ENCODE results near the gene RELL2.

RELL2 gene

GRCh38 chr5:141618804-141619554 is 17.8 kb upstream of the RELL2 start, which contains the start of gene DIAPH1:
TSS of gene DIAPH1 (minus strand) at chr5:141619000. CDS start at chr5:141618914, 86 bp downstream.
- Histone ChIP-seq H3K36me3 (ENCODE audit: control insufficient read depth, low read length) (peaks cover 62% of the 10 kb centered on the region), H3K9me2 (replicated peaks; ENCODE audit: control insufficient read depth, low read length) (no peaks in the 10 kb centered on the region), H4K20me1 (ENCODE audit: control insufficient read depth, insufficient read depth, low read depth, low read length) (peaks cover 7% of the 10 kb centered on the region; the same call in 1 of the 2 replicates), H3K27me3 (ENCODE audit: control insufficient read depth, low read length) (no peaks in the 10 kb centered on the region), H3F3A (ENCODE audit: control insufficient read depth, insufficient read depth) (peaks cover 16% of the 10 kb centered on the region), H3K79me2 (ENCODE audit: control insufficient read depth, low read length) (peaks cover 46% of the 10 kb centered on the region), H3K4me3 (ENCODE audit: low read length) (peak within 1 kb of the TSS; percentile 71), H3K4me1 (ENCODE audit: control insufficient read depth, low read length) (peaks cover 45% of the 10 kb centered on the region), H3K4me2 (ENCODE audit: low read length) (peak within 1 kb of the TSS; percentile 71), H3K27ac (ENCODE audit: low read depth, low read length) (peak within 1 kb of the TSS; percentile 51), H3K9me3 (ENCODE audit: control insufficient read depth, insufficient read depth, low read length) (no peaks in the 10 kb centered on the region)
- no peak for TF ChIP-seq EZH2phosphoT487 (IDR thresholded peaks at IDR 0.05; ENCODE audit: borderline replicate concordance, low read length)
- TF ChIP-seq, protein P1, sequence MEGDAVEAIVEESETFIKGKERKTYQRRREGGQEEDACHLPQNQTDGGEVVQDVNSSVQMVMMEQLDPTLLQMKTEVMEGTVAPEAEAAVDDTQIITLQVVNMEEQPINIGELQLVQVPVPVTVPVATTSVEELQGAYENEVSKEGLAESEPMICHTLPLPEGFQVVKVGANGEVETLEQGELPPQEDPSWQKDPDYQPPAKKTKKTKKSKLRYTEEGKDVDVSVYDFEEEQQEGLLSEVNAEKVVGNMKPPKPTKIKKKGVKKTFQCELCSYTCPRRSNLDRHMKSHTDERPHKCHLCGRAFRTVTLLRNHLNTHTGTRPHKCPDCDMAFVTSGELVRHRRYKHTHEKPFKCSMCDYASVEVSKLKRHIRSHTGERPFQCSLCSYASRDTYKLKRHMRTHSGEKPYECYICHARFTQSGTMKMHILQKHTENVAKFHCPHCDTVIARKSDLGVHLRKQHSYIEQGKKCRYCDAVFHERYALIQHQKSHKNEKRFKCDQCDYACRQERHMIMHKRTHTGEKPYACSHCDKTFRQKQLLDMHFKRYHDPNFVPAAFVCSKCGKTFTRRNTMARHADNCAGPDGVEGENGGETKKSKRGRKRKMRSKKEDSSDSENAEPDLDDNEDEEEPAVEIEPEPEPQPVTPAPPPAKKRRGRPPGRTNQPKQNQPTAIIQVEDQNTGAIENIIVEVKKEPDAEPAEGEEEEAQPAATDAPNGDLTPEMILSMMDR (IDR thresholded peaks at IDR 0.05; ENCODE audit: low read depth, low read length, poor library complexity, severe bottlenecking): peak; percentile 98

DNA sequence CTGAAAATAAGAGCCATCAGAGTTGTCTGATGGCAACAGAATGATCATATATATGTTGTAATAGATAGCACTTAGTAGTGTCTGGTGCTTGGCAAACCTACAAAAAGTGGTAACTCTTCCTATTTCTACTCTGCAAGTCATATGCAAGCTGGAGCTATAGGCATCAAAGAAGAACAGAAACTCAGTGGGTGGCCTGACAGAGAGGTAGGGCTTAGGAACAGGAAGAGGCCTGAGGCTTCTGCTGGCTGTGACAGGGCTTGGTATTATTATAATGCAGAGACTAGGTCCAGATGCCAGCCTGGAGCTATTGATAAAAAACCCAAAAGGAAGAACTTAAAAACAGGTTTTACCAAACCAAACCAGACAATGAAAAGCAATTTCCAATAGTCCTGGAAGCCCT is 13.6 kb upstream of the RELL2 start:
- Histone ChIP-seq H3K27ac (ENCODE audit: low read depth, low read length) (no peak overlapping the region), H3K4me2 (ENCODE audit: low read length) (no peak overlapping the region)

DNA sequence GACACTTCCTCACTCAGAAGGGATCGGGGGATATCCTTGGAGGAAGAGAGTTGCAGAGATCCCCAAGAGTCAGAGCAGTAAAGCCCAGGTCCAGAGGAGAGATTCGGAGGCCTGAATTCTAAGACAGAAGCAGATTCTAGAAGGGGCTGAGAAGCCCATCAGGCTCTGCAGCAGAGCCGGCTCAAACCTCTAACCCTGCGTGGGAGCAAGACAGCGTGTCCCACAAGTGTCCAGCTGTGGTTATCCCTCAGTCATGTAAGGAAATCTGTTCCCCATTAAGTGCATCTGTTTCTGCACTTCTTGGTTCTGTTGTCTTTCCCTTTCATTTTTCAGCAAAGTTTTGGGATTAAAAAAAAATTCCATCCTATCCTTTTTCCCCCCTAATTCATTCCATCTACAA is 13.2 kb upstream of the RELL2 start:
- H3K9me2 ChIP-seq (replicated peaks; ENCODE audit: control insufficient read depth, low read length): no peaks in the 10 kb centered on the region
- no peak overlapping the region for H3K4me3 ChIP-seq (ENCODE audit: low read length)
- H3K4me1 ChIP-seq (ENCODE audit: control insufficient read depth, low read length): peaks cover 10% of the 10 kb centered on the region
- H4K20me1 ChIP-seq (ENCODE audit: control insufficient read depth, insufficient read depth, low read depth, low read length): no peaks in the 10 kb centered on the region
- no peaks in the 10 kb centered on the region for H3K27me3 ChIP-seq (ENCODE audit: control insufficient read depth, low read length)
- peaks cover under 1% of the 10 kb centered on the region for H3K79me2 ChIP-seq (ENCODE audit: control insufficient read depth, low read length)
- no peak overlapping the region for H3K4me2 ChIP-seq (ENCODE audit: low read length)
- peaks cover 87% of the 10 kb centered on the region for H3K36me3 ChIP-seq (ENCODE audit: control insufficient read depth, low read length)
- no peaks in the 10 kb centered on the region for H3K9me3 ChIP-seq (ENCODE audit: control insufficient read depth, insufficient read depth, low read length)
- peaks cover 9% of the 10 kb centered on the region for H3F3A ChIP-seq (ENCODE audit: control insufficient read depth, insufficient read depth)
- TF ChIP-seq EZH2phosphoT487 (IDR thresholded peaks at IDR 0.05; ENCODE audit: borderline replicate concordance, low read length): no peak
- TF ChIP-seq, protein P1 (IDR thresholded peaks at IDR 0.05; ENCODE audit: low read depth, low read length, poor library complexity, severe bottlenecking): no peak
- no peak overlapping the region for H3K27ac ChIP-seq (ENCODE audit: low read depth, low read length)

More for the DNA sequence above, 13.6 kb upstream of the RELL2 start:
- no peak overlapping the region for H3K4me3 ChIP-seq (ENCODE audit: low read length)
- no peaks in the 10 kb centered on the region for H3K27me3 ChIP-seq (ENCODE audit: control insufficient read depth, low read length)
- H3K9me2 ChIP-seq (replicated peaks; ENCODE audit: control insufficient read depth, low read length): no peaks in the 10 kb centered on the region
- TF ChIP-seq EZH2phosphoT487 (IDR thresholded peaks at IDR 0.05; ENCODE audit: borderline replicate concordance, low read length): no peak
- TF ChIP-seq, protein P1 (IDR thresholded peaks at IDR 0.05; ENCODE audit: low read depth, low read length, poor library complexity, severe bottlenecking): no peak
- H3K79me2 ChIP-seq (ENCODE audit: control insufficient read depth, low read length): peaks cover 5% of the 10 kb centered on the region
- peaks cover 10% of the 10 kb centered on the region for H3K4me1 ChIP-seq (ENCODE audit: control insufficient read depth, low read length)
- H3K9me3 ChIP-seq (ENCODE audit: control insufficient read depth, insufficient read depth, low read length): no peaks in the 10 kb centered on the region
- H3K36me3 ChIP-seq (ENCODE audit: control insufficient read depth, low read length): peaks cover 86% of the 10 kb centered on the region
- H3F3A ChIP-seq (ENCODE audit: control insufficient read depth, insufficient read depth): peaks cover 9% of the 10 kb centered on the region
- H4K20me1 ChIP-seq (ENCODE audit: control insufficient read depth, insufficient read depth, low read depth, low read length): no peaks in the 10 kb centered on the region

Data from DOHH2 (cell line).